ENCODE data around the gene MORN4.
"Not testable (repeated sequence)": the region's sequence is repeated elsewhere in the genome, so short reads cannot be mapped to it uniquely, and the experiment has no call there.

MORN4 gene

GRCh38 chr10:97596101-97597082, 36.9 kb downstream of the MORN4 start:
- no peak for DNase-seq

GRCh38 chr10:97593421-97593820, 39.9 kb downstream of the MORN4 start:
- DNase-seq = no peak

- no peak for DNase-seq
Observed at GRCh38 chr10:97590748-97591495, 42.4 kb downstream of the MORN4 start.

- no peak for DNase-seq
Observed at GRCh38 chr10:97590082-97590747, 43.1 kb downstream of the MORN4 start.

DNA sequence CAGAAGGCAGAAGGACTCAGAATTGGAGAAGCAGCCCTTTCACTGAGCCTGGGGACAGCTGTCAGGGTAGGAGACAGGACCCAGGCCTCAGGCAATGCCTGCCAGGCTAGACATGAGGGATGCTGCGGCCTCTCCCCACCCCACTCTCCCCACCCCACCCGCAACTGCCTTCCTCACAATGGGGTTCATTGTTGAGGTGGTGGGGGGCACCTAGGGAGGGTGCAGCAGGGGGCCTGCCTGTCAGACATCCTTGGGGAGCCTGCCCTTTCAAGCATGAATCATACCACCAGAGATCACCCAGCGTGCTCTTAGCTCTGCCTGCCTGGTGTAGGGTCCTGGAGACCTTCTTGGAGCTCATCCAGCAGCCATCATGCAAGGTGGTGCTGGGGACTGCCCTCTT, 43.8 kb downstream of the MORN4 start, which contains the start of gene C10orf62:
TSS of gene C10orf62 (plus strand) at position 243 of the 400 bp plus-strand sequence. CDS start 177 bp downstream, outside the sequence.
- no peak for DNase-seq

- DNase-seq = no peak
Observed at GRCh38 chr10:97587183-97587582, 46.1 kb downstream of the MORN4 start.

DNA sequence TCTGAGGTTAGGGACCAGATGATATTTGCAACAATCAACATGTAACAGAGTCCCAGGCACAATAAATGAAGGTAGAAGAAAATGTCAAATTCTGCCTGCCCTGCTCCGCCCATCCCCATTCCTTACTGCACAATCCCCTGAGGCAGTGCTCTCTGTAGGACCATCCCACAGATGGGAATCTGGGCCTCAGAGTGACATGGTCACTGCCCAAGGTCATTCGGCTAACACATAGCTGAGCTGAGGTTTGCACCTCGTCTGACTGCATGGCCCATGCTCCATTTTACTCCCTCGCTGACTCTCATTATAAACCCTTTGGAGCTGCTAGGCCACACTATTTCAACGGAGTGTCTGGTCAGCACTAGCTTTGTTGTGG, 47.9 kb downstream of the MORN4 start:
- DNase-seq = no peak

- no peak for DNase-seq
Observed at GRCh38 chr10:97584798-97585438, 48.4 kb downstream of the MORN4 start.

GRCh38 chr10:97584060-97584797, 49.1 kb downstream of the MORN4 start, which contains the start of gene HOGA1:
Gene HOGA1 (plus strand): TSS chr10:97584389. CDS start chr10:97584704, 315 bp downstream.
- DNase-seq = no peak

- no peak for DNase-seq
Observed at GRCh38 chr10:97583476-97583875, 49.8 kb downstream of the MORN4 start.

- DNase-seq = no peak
Observed at GRCh38 chr10:97582169-97582568, 51.1 kb downstream of the MORN4 start.

DNA sequence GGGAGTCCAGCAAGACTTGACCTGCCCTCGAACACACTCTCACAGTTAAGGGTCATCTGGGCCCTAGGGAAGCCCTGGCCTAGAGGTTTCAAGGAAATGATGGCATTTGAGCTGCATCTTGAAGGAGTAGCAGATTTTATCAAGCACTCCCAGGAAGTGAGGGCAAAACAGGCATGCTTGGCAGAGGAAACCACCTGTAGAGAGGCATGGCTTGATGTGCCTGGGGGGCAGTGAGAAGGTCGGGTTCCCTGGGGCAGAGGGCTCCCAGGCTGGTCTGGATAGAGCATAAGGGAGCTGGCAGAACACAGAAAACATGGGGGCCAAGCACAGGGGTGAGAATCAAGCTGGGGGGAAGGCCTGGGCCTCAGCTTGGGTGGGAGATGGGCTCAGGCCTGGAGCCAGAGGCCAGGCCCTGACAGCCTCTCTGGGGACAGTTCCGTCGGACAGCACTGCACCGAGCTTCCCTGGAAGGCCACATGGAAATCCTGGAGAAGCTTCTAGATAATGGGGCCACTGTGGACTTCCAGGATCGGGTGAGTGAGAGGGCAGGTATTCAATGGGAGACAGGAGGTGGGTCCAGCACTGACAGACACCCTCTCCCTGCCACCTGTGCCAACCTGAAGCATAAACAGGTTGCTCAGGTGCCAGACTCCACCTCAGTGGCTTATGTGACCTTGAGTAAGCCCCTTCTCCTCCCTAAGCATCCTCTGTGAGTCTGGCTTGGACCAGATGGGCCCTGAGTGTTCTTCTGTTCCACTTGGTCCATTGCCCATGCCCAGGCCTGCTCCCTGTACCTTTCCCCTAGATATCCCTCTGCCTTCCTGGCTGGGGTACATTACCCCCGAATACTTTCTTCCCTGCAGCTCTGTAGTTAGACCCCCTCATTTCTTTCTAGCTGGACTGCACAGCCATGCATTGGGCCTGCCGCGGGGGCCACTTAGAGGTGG, 52.6 kb downstream of the MORN4 start:
- DNase-seq = no peak

DNA sequence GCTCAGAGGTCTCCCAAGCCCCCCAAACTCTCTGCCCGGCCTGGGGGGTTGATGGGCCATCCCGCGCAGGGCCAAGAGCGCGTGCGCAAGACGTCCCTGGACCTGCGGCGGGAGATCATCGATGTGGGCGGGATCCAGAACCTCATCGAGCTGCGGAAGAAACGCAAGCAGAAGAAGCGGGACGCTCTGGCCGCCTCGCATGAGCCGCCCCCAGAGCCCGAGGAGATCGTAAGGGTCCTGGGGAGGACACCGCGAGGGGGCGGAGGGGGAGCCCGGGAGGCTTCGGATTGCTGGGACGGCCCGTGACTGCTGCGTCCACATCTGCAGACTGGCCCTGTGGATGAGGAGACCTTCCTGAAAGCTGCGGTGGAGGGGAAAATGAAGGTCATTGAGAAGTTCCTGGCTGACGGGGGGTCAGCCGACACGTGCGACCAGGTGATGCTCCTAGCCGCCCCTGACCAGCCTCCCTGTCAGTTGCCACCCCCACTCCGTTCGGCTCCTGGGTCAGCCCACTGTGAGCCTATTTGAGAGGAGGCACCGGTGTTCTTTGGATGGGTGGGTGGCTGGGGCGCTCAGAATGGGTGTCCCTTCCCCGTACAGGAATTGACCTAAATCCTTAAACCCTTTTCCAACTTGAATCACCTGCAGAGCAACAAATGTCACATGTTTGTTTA, 55.0 kb downstream of the MORN4 start:
- DNase-seq = no peak

- no peak for DNase-seq
Observed at GRCh38 chr10:97577701-97578100, 55.6 kb downstream of the MORN4 start.

DNA sequence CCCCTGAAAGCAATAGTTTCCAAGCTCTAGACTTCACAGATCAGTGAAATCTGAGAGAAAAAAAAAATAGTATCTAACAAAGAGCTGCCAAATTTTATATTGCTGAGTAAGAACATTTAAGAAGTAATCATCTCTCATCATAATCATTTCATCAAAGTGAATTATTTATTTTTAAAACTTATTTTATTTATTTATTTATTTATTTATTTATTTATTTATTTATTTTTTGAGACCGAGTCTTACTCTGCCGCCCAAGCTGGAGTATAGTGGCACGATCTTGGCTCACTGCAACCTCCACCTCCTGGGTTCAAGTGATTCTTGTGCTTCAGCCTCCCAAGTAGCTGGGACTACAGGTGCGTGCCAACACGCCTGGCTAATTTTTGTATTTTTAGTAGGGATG, 56.8 kb downstream of the MORN4 start:
- DNase-seq = not testable (repeated sequence)

DNA sequence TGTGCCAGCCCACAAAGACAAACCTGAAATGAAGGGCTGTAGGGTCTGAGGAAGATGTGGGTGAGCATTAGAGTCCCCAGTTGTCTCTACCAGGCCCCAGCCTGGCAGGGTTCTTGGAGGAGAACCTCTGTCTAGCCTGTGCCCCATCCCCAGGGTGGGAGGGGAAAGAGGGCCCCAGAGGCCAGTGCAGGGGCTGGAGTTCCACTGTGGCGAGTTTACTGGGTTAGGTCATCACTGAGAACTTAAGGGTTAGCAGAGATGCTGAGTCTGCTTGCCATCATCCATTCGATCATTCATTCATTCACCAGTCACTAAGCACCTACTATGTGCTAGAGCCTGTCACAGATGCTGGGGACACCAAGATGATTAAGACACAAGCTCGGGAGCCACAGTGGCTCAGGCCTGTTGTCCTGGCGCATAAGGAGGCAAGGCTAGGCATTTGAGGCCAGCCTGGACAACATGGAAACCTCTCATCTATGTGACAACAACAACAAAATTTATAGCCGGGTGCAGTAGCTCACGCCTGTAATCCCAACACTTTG, 58.1 kb downstream of the MORN4 start:
- DNase-seq = peak; percentile 82

DNA sequence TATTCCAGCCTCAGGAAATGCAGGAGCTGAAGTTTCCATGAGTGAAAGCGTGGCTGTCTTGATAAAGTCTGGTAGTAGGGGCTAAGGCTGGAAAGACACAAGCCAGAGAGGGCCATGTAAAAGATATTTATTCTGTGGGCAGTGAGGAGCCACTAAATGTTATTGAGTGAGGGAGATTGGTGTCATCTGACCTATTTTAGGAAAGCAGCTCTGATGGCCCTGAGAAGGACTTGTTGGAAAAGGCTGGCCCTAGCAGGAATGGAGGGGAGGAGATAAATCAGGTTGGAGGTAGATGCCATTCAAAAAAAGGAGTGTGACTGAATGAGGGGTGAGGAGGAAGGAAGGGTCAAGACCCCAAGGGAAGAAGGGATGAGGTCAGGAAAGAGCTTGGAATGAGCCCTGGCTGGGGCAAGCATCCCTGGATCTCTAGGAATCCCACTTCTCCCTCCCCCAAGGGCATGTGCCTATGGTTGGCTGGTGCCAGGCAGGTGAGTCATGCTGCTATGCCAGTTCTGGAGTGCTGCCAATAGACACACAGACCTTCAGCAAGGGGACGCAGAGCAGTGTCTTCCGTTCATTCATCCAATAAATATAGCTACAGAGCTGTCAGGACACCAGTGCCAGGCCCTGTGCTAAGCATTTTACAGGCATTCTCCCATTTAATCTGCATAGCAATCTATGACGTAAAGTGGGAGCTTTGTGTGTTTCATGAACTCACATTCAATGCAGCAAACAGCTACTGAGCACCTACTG, 58.8 kb downstream of the MORN4 start:
- peak; percentile 92 for DNase-seq

- DNase-seq = no peak
Observed at GRCh38 chr10:97573672-97574071, 59.6 kb downstream of the MORN4 start.

- no peak for DNase-seq
Observed at GRCh38 chr10:97573021-97573420, 60.3 kb downstream of the MORN4 start.

Measured in 8988T (cell line).